GM21447 (cell line): ENCODE data around the gene HSF4.

Experiments used
- ATAC-seq: cut with Tn5 transposase; IDR thresholded peaks from one replicate; pipeline ENCODE4 v1.9.1; 2021; ENCODE audit not compliant: unreplicated experiment

HSF4 gene

GRCh38 chr16:67149276-67150046 lies 15.1 kb upstream of the HSF4 start:
- no peak for ATAC-seq

- peak; percentile 27 for ATAC-seq
Observed at GRCh38 chr16:67150047-67150832, 14.3 kb upstream of the HSF4 start.

GRCh38 chr16:67150833-67151396 lies 13.6 kb upstream of the HSF4 start, which contains the start of gene B3GNT9:
Gene B3GNT9, minus strand, starts transcription at chr16:67150998. Its CDS starts 513 bp downstream, at chr16:67150485.
- ATAC-seq: peak; percentile 64

- no peak for ATAC-seq
Observed at GRCh38 chr16:67151431-67152097, 13.0 kb upstream of the HSF4 start.

GRCh38 chr16:67154578-67155294 lies 9.8 kb upstream of the HSF4 start:
- no peak for ATAC-seq

GRCh38 chr16:67155295-67156142 lies 9.0 kb upstream of the HSF4 start:
- no peak for ATAC-seq

GRCh38 chr16:67156143-67156844 lies 8.3 kb upstream of the HSF4 start:
- ATAC-seq: no peak

GRCh38 chr16:67157106-67157748 lies 7.3 kb upstream of the HSF4 start:
- ATAC-seq: no peak

GRCh38 chr16:67157892-67158635 lies 6.5 kb upstream of the HSF4 start:
- ATAC-seq: no peak

GRCh38 chr16:67158637-67159600 lies 5.6 kb upstream of the HSF4 start:
- ATAC-seq: peak; percentile 43

- no peak for ATAC-seq
Observed at GRCh38 chr16:67161595-67162058, 2.9 kb upstream of the HSF4 start.

- ATAC-seq: no peak
Observed at GRCh38 chr16:67162506-67163163, 1.9 kb upstream of the HSF4 start.

GRCh38 chr16:67163164-67163998 lies 1.2 kb upstream of the HSF4 start:
- ATAC-seq: no peak

GRCh38 chr16:67163999-67164558 lies 466 bp upstream of the HSF4 start:
- no peak for ATAC-seq
